ENCODE results near the gene C1orf174.

The C1orf174 gene

DNA sequence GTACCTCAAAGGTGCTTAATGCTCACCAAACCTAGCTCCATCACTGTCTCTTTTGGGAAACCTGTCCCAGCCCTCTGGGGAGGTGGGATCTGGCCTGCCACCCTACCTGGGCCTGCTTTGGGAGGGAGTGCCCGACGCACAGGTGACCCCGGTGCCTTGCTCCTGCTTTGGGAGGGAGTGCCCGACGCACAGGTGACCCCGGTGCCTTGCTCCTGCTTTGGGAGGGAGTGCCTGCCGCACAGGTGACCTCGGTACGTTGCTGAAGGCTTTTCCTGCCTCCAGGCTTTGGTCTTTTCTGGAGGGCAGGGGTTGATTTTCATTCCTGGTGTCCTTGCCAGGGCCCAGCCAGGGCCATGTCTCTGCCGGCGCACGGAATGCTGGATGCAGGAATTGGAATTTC is 25.2 kb upstream of the C1orf174 start:
- TF ChIP-seq, protein P1, sequence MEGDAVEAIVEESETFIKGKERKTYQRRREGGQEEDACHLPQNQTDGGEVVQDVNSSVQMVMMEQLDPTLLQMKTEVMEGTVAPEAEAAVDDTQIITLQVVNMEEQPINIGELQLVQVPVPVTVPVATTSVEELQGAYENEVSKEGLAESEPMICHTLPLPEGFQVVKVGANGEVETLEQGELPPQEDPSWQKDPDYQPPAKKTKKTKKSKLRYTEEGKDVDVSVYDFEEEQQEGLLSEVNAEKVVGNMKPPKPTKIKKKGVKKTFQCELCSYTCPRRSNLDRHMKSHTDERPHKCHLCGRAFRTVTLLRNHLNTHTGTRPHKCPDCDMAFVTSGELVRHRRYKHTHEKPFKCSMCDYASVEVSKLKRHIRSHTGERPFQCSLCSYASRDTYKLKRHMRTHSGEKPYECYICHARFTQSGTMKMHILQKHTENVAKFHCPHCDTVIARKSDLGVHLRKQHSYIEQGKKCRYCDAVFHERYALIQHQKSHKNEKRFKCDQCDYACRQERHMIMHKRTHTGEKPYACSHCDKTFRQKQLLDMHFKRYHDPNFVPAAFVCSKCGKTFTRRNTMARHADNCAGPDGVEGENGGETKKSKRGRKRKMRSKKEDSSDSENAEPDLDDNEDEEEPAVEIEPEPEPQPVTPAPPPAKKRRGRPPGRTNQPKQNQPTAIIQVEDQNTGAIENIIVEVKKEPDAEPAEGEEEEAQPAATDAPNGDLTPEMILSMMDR (IDR thresholded peaks at IDR 0.05; ENCODE audit: insufficient read depth, low read depth, low read length, missing control alignments), result no peak
- DNase-seq (ENCODE audit: low read depth), result no peak
- no peak overlapping the region for H3K4me3 ChIP-seq (ENCODE audit: low read length)

DNA sequence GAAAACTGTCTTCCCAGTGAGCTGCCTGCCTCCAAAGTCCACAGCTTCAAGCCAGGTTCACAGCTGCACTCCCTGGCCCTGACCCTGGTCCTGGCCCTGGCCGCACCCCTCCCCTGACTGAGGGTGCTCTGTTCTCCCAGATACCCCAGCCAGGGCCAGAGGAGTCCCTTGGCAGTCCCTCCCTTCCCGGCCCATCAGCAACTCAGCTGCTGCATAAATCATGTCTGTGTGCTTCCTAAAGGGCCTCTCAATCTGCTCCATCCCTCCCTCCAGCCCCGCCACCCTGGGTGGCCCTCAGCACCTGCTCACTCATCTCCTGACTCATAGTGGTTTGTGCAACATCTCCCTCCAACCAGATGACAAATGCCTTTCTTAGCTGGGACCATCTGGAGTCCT is 24.8 kb upstream of the C1orf174 start:
- DNase-seq (ENCODE audit: low read depth), result peak; percentile 30
- TF ChIP-seq, protein P1 (IDR thresholded peaks at IDR 0.05; ENCODE audit: insufficient read depth, low read depth, low read length, missing control alignments), result no peak
- H3K4me3 ChIP-seq (ENCODE audit: low read length), result no peak overlapping the region

DNA sequence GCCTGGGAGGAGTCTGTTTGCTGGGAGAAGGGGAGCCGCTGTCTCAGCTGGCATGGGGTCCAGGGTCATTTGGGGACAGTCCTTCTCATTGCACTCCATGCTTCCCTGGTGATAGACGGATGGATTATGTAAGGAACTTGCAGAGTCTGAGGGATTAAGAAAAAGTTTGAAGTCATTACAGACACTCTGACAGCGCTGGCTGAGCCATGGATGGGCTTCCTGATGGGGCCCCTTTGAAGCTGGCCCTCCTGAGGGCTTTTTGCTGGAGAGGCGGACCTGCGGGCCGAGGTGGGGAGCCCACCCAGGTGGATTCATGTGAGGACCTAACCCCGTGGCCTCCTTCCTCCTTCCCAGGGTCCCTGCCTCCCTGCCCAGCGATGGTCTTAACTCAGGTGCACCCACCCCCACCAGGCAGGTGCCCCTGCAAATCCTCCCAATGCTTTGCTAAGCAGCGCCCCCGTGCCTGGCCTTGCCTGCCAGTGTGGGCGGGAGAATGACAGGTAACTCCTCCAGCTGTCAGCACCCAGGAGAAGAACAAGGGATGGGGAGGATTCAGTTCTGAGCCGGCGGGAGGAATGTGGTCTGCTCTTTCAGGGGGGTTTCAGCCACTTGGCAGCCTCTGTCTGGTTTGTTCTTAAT is 24.2 kb upstream of the C1orf174 start:
- no peak for DNase-seq (ENCODE audit: low read depth)
- H3K4me3 ChIP-seq (ENCODE audit: low read length), result no peak overlapping the region
- TF ChIP-seq, protein P1 (IDR thresholded peaks at IDR 0.05; ENCODE audit: insufficient read depth, low read depth, low read length, missing control alignments), result no peak

DNA sequence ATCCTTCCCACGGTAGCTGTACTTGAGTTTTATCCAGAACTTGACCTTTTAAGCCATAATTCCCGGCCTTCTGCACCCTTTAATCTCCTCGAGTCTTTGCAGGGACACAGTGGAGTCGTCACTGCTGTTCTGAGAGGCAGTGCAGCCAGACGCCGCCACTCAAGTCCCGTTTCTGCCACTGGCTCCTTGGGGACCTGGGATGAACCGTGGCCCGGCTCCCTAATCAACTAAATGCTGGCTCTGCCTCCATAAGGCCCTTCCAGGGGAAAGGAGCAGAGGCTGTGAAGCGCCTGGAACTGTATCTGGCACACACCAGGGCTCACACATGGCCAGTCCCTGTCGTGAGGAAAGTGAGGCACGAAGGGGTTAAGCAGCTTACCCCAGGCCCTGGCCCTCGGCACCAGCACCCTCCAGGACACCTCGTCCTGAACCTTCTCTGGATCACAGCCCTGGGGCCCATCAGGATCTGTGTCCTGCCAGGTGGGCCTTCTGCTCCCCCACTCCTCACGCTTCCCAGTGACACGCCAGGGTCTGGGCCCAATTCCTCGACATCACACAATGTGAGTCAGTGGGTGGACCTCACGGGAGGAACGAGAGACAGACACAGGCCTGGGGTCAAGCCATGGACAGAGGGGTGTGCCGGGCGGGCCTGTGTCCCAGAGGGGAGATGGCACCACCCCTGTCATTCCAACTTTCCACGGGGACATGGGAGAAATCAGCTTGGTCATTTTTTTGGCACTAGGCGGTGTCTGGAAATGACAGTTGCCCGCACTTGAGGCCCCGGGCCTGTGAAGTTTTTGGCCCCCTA is 23.5 kb upstream of the C1orf174 start:
- no peak overlapping the region for H3K4me3 ChIP-seq (ENCODE audit: low read length)
- DNase-seq (ENCODE audit: low read depth), result no peak
- TF ChIP-seq, protein P1 (IDR thresholded peaks at IDR 0.05; ENCODE audit: insufficient read depth, low read depth, low read length, missing control alignments), result no peak

DNA sequence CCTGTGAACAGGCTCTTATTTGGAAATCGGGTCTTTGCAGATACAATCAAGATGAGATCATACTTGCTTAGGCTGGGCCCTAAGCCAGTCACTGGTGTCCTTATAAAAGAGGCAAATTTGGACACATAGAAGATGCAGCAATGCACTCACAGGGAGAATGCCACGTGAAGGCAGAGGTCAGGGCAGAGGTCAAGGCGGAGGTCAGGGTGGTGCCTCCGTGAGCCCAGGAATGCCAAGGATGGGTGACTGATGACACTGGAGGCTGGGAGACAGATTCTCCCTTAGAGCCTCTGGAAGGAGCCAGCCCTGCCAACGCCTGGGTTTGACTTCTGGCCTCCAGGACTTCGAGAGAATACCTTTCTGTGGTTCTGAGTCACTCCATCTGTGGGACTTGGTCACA is 22.8 kb upstream of the C1orf174 start:
- DNase-seq (ENCODE audit: low read depth), result no peak
- TF ChIP-seq, protein P1 (IDR thresholded peaks at IDR 0.05; ENCODE audit: insufficient read depth, low read depth, low read length, missing control alignments), result no peak
- H3K4me3 ChIP-seq (ENCODE audit: low read length), result no peak overlapping the region

DNA sequence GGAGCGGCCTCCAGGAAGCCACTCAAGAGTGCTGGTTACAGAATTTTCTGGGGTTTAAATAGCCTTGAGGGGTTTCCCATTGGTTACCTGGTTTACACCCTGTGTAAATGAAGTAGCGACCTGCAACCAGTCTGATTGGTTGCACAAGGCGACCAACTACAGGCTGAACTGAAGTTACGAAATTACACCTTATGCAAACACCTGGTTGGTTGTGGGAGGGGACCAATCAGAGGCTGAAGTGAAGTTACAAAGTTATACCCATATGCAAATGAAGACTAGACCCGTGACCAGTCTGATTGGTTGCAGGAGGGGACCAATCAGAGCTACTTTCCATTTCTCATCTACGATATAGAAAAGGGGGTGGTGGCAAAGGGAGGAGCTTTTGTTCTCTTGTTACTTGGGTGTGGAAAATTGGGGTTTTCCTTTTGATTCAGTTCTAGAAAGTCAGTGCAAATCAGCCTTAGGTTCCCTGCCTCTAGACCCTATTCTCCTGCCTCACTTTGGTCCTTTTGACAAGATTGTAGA is 22.2 kb upstream of the C1orf174 start:
- DNase-seq (ENCODE audit: low read depth), result no peak
- TF ChIP-seq, protein P1 (IDR thresholded peaks at IDR 0.05; ENCODE audit: insufficient read depth, low read depth, low read length, missing control alignments), result no peak
- H3K4me3 ChIP-seq (ENCODE audit: low read length), result no peak overlapping the region
